HG03196 (cell line): ENCODE measurements around the gene CCNY.

Experiments
- ATAC-seq: cut with Tn5 transposase; IDR thresholded peaks from one replicate; pipeline ENCODE4 v1.9.1; 2021; ENCODE audit not compliant: unreplicated experiment

CCNY gene

GRCh38 chr10:35448687-35449662, 112.7 kb downstream of the CCNY start:
- no peak for ATAC-seq

- ATAC-seq: no peak
Measured at GRCh38 chr10:35449944-35450343, 113.6 kb downstream of the CCNY start.

- peak; percentile 86 for ATAC-seq
Measured at GRCh38 chr10:35451151-35452016, 115.1 kb downstream of the CCNY start.

GRCh38 chr10:35452171-35452570, 115.9 kb downstream of the CCNY start:
- no peak for ATAC-seq

- no peak for ATAC-seq
Measured at GRCh38 chr10:35452847-35453246, 116.5 kb downstream of the CCNY start.

- no peak for ATAC-seq
Measured at GRCh38 chr10:35453855-35454532, 117.7 kb downstream of the CCNY start.

- ATAC-seq: no peak
Measured at GRCh38 chr10:35456153-35456720, 119.9 kb downstream of the CCNY start.

GRCh38 chr10:35456784-35457183, 120.5 kb downstream of the CCNY start:
- no peak for ATAC-seq

- ATAC-seq: no peak
Measured at GRCh38 chr10:35458500-35459448, 122.5 kb downstream of the CCNY start.

GRCh38 chr10:35459449-35459847, 123.1 kb downstream of the CCNY start:
- ATAC-seq: no peak

GRCh38 chr10:35460852-35461460, 124.6 kb downstream of the CCNY start:
- ATAC-seq: no peak

GRCh38 chr10:35462491-35462934, 126.2 kb downstream of the CCNY start:
- peak; percentile 69 for ATAC-seq

- ATAC-seq: no peak
Measured at GRCh38 chr10:35463105-35463867, 127.0 kb downstream of the CCNY start.

GRCh38 chr10:35463878-35464277, 127.6 kb downstream of the CCNY start:
- ATAC-seq: no peak

- ATAC-seq: no peak
Measured at GRCh38 chr10:35464825-35465456, 128.6 kb downstream of the CCNY start.

GRCh38 chr10:35465673-35466072, 129.4 kb downstream of the CCNY start:
- ATAC-seq: no peak

GRCh38 chr10:35466170-35466569, 129.9 kb downstream of the CCNY start:
- no peak for ATAC-seq

- no peak for ATAC-seq
Measured at GRCh38 chr10:35466661-35467060, 130.4 kb downstream of the CCNY start.
